Measurements from ENCODE around the gene KXD1.

- no peak for TF ChIP-seq EZH2 (IDR thresholded peaks at IDR 0.05; ENCODE audit: borderline replicate concordance, control insufficient read depth, low read depth, low read length)
- no peak for TF ChIP-seq FOXM1 (IDR thresholded peaks at IDR 0.05; ENCODE audit: low read depth, low read length)
- TF ChIP-seq KDM1A (IDR thresholded peaks at IDR 0.05; ENCODE audit: borderline replicate concordance), result no peak
Observed at GRCh38 chr19:18542941-18543813, 14.5 kb upstream of the KXD1 start, which contains the start of gene FKBP8.
